Mesothelial cell of epicardium (in vitro differentiated cells): ENCODE measurements around the gene CAPN10. TPM values are rescaled to one million over a fixed set of nuclear protein-coding genes. Genes with fewer than 3 reads are reported as not detected.
A peak's percentile ranks its signal among the peaks of the same experiment; 100 is the strongest.

ENCODE experiments used
- DNase-seq, 2 experiments: peaks; one replicate each; pipeline ENCODE4 v3.0.0; 2021; ENCODE audit warnings: low spot score in 2 of 2; ENCODE audit not compliant: unreplicated experiment in 2 of 2
- H3K27ac Mint-ChIP-seq: 2 replicates; pipeline ENCODE4 v1.8.0; 2021; ENCODE audit warnings: mixed read lengths
- H3K27me3 Mint-ChIP-seq: 2 replicates; pipeline ENCODE4 v1.8.0; 2021; ENCODE audit warnings: low read depth, mixed read lengths
- H3K36me3 Mint-ChIP-seq: 2 replicates; pipeline ENCODE4 v1.8.0; 2021; ENCODE audit warnings: mixed read lengths
- H3K4me1 Mint-ChIP-seq: 2 replicates; pipeline ENCODE4 v1.8.0; 2021; ENCODE audit warnings: mixed read lengths
- H3K4me3 Mint-ChIP-seq: 2 replicates; pipeline ENCODE4 v1.8.0; 2021; ENCODE audit warnings: mild to moderate bottlenecking, moderate library complexity, mixed read lengths
- H3K9me3 Mint-ChIP-seq: 2 replicates; pipeline ENCODE4 v1.8.0; 2021; ENCODE audit warnings: mixed read lengths
- CTCF ChIP-seq: fragments of 200-600 bp; sonication (generic); IDR thresholded peaks from one replicate; pipeline ENCODE4 v1.5.0; 2021; ENCODE audit warnings: antibody characterized with exemption; ENCODE audit not compliant: unreplicated experiment
- total RNA-seq: library from RNA; stranded (reverse); gene quantifications from 3 replicates; pipeline ENCODE4 v1.2.1, GENCODE V29; 2021

CAPN10 gene
- total RNA-seq, 1 donor from 2014 or later, result 58.6 TPM

DNA sequence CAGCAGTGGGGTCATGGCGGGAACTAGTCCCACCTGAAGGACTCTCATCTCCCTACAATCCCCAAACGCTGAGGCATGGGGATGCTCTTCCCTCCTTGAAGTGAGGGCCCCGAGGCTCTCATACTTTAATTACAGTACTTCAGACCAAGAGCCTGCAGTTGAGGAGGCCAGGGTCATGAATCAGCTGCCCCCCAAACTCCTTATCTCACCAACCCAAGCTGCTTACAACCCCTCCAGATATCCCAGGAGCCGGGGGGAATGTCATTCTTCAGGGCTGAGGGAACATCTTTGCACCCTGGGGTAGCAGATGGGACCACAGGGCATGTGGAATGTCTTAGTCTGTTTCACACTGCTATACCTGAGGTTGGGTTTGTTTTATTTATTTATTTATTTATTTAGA is 2.8 kb upstream of the CAPN10 start:
- no peaks in the 10 kb centered on the region for H3K27me3 Mint-ChIP-seq
- peaks cover 16% of the 10 kb centered on the region for H3K36me3 Mint-ChIP-seq
- H3K9me3 Mint-ChIP-seq, result peaks cover 14% of the 10 kb centered on the region
- H3K27ac Mint-ChIP-seq, result no peak overlapping the region
- H3K4me1 Mint-ChIP-seq, result peaks cover 30% of the 10 kb centered on the region
- no peak for DNase-seq
- no peak for TF ChIP-seq CTCF
- no peak overlapping the region for H3K4me3 Mint-ChIP-seq

- peaks cover 16% of the 10 kb centered on the region for H3K36me3 Mint-ChIP-seq
- H3K4me1 Mint-ChIP-seq, result peaks cover 31% of the 10 kb centered on the region
- no peaks in the 10 kb centered on the region for H3K27me3 Mint-ChIP-seq
- H3K27ac Mint-ChIP-seq, result peak overlapping the region; percentile 53
- no peak for DNase-seq
- H3K9me3 Mint-ChIP-seq, result peaks cover 14% of the 10 kb centered on the region
- TF ChIP-seq CTCF, result no peak
- peak overlapping the region; percentile 95 for H3K4me3 Mint-ChIP-seq
These were observed 2.0 kb upstream of the CAPN10 start for GRCh38 chr2:240584486-240585031.

DNA sequence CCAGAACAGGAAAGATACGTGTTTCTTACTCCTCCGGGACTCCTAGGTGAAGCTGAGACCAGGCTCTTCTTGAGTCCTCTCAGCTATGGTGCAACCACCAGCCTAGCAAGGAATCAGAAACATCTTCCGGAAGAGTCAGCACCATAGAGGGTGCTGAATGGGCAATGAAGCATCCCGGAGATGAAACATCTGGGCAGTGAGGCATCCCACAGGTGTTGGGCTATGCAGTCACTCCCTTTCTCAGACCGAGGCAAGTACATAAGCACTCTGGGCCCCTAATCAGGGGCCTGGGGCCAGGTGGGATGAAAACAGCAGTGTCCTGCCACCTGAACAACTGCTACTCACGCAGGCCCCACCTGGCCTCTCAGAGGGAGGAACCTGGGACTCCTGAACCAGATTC is 1.4 kb upstream of the CAPN10 start:
- Mint-ChIP-seq H3K4me1 (peaks cover 31% of the 10 kb centered on the region), H3K4me3 (peak overlapping the region; percentile 95), H3K27me3 (no peaks in the 10 kb centered on the region), H3K36me3 (peaks cover 16% of the 10 kb centered on the region), H3K9me3 (peaks cover 14% of the 10 kb centered on the region), H3K27ac (peak overlapping the region; percentile 53)
- TF ChIP-seq CTCF, result no peak
- DNase-seq, result no peak

DNA sequence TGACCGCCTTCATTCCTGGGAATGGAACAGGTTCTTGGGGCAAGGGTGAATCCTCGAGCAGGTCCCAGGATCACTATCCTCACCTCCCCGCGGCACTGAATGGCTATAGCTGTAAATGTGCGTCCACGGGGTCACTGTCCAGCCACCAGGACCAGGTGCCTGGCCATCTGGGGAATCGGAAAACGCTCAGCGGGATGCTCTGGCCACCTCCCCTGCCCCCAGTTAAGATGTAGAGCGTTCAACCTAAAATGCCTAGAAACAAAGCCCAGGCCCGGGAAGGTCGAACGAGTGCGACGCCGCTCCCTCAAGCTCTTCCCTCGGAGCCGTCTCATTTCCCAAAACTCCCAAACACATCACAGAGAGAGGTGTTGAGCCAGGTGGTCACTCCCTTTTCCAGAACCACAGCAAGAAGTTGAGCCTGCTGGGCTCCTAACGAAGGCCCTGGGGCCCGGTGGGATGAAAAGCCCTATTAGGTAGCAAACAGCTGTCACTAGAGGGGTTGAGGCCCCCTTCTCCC is 795 bp upstream of the CAPN10 start:
- H3K9me3 Mint-ChIP-seq, result peaks cover 10% of the 10 kb centered on the region
- no peak for TF ChIP-seq CTCF
- H3K4me3 Mint-ChIP-seq, result peak overlapping the region; percentile 95
- DNase-seq, result no peak
- H3K27me3 Mint-ChIP-seq, result no peaks in the 10 kb centered on the region
- peaks cover 13% of the 10 kb centered on the region for H3K36me3 Mint-ChIP-seq
- H3K27ac Mint-ChIP-seq, result peak overlapping the region; percentile 96
- peaks cover 31% of the 10 kb centered on the region for H3K4me1 Mint-ChIP-seq

DNA sequence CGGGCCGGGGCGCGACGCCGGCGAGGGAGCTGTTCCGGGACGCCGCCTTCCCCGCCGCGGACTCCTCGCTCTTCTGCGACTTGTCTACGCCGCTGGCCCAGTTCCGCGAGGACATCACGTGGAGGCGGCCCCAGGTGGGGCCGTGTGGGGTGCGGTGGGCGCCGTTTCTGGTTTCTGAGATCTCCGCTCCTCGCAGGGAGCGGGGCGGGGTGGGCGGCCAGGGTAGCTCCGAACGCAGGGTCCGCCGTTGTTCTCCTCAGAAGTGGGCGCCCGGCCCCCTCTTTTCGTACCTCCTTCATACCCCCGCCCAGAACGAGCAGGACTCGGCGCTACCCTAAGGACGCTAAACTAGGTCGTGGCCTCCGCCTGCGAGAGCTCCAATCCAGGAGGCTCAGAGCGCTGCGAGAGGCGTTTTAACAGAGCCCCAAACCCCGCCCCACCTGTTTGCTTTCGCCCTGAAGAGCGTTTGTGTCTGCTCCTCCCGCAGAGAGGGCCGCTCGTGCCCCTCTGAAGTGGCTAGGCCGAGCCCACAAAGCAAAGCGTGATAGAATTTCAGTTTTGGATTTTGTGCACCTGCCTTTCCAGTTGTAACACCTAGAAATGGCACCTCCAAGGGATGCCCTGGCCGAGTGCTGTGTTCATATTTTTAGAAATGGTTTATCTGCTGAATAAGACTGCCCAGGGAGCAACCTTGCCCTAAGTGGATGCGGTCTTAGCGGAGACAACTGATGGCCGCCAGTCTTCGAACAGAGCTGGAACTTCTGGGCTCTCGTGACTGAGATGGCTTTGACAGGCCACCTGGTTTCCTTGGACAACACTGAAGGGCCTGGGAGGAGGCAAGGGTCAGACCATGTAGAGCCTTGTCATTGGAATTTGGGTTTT is 626 bp downstream of the CAPN10 start:
- peak in 1 of 2 experiments; percentile 63 for DNase-seq
- Mint-ChIP-seq H3K36me3 (peaks cover 8% of the 10 kb centered on the region), H3K4me1 (peaks cover 31% of the 10 kb centered on the region), H3K4me3 (peak overlapping the region; percentile 92), H3K27me3 (no peaks in the 10 kb centered on the region), H3K9me3 (no peaks in the 10 kb centered on the region), H3K27ac (peak overlapping the region; percentile 73)
- no peak for TF ChIP-seq CTCF
